Head of caudate nucleus (tissue), 42 donors: ENCODE measurements around the gene SOX2.

Source experiments
- DNase-seq, 42 donors: peaks; one replicate each; pipeline versions ENCODE4 v3.0.0 to v3.0.0-alpha.2; 2020 to 2021; ENCODE audit warnings: mixed read lengths in 7 of 42
- intact Hi-C: fragments of 100-400 bp; cut with DNase I; formaldehyde crosslinking; loops from one replicate; pipeline ENCODE4 v1.15.0; 2022

Gene SOX2

DNA sequence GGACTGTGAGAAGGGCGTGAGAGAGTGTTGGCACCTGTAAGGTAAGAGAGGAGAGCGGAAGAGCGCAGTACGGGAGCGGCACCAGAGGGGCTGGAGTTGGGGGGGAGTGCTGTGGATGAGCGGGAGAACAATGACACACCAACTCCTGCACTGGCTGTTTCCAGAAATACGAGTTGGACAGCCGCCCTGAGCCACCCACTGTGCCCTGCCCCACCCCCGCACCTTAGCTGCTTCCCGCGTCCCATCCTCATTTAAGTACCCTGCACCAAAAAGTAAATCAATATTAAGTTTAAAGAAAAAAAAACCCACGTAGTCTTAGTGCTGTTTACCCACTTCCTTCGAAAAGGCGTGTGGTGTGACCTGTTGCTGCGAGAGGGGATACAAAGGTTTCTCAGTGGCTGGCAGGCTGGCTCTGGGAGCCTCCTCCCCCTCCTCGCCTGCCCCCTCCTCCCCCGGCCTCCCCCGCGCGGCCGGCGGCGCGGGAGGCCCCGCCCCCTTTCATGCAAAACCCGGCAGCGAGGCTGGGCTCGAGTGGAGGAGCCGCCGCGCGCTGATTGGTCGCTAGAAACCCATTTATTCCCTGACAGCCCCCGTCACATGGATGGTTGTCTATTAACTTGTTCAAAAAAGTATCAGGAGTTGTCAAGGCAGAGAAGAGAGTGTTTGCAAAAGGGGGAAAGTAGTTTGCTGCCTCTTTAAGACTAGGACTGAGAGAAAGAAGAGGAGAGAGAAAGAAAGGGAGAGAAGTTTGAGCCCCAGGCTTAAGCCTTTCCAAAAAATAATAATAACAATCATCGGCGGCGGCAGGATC lies at the start of gene SOX2:
TSS of gene SOX2 (plus strand) at position 601 of the 811 bp plus-strand sequence. CDS start 436 bp downstream, outside the sequence.
- intact Hi-C loops, result loop anchor here (5.0 kb wide), 1 partner anchor 546 kb away; no protein-coding TSS in a partner anchor
- peak; percentile 84 to 97 (median 93) for DNase-seq

DNA sequence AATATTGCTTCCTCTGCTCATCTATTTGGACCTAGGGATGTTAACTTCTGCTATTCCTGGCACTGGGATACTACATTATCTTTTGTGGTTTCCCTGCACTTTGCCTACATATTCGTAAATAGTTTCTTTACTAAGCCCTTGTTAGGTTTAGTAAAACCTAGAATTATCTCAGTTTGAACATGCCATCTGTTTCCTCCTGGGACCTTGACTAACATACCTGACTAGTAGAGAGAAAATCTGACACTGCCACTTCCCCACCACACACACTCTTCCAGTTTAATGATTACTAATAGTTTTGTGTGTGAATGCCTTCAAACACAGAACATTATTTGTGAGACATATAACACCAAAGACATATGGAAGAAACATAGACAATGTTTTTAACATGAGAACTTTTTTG lies 28.2 kb upstream of the SOX2 start:
- no peak for DNase-seq
- intact Hi-C loops, result no loop called here

DNA sequence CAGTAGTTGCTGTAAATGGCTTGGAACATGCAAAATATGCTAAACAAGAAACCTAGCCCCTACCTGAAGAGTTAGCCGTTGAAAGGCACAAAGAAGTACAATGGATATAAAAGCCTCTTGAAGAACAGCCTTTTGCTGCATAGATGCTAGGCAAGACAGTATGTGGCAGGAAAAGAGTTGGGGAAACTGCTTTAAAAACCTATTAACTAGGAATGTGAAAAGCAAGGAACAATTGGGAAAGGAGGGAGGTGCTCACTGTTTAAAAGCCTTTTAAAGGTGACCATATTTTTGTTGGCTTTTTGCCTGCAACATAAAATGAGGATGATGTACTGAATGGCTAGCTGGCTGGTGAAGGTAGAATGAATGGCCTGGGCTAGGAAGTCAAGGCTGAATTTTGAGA lies 24.5 kb upstream of the SOX2 start:
- no peak for DNase-seq
- intact Hi-C loops, result no loop called here

DNA sequence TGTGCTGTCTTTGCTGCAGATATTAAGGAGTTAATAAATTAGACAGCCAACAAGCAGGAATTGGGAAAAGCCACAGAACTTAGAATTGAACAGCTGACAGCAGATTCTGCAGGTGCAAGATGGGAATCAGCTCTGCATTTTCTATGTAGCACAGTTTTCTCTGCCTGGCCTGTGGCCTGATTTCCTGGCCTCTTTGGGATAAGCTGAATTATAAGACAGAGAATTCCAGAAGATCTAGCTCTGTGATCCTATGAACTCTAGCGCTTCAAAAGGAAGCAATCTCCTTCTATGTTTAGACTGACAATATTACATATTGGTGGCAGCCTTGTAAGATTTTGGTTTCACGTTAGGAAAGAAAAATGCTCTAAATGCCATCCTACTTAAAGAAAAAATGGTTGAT lies 24.0 kb upstream of the SOX2 start:
- intact Hi-C loops, result no loop called here
- peak in 3 of 42 donors; percentile 37 to 63 (median 42) for DNase-seq

GRCh38 chr3:181689546-181689945 lies 22.2 kb upstream of the SOX2 start:
- DNase-seq, result peak in 18 of 42 donors; percentile 27 to 75 (median 53)
- intact Hi-C loops, result no loop called here

- intact Hi-C loops, result no loop called here
- no peak for DNase-seq
These were observed 21.0 kb upstream of the SOX2 start for GRCh38 chr3:181690769-181691168.

DNA sequence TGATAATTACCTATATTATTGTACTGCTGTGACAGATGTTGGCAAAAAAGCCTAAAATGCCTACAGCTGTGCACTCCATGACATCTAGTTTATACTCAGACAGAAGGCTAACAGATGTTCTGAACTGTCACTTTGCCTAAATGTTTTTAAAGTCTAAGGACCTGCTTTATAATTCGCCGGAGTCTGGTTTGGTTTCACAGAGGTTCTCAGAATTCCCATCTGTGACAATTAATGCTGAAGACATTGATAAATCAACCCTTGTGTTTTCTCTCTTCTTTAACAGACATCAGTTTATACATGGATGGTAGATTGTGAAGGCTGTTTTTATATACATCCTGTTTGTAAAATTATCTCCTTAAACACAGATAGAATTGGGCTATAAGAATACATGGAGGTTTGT lies 19.8 kb upstream of the SOX2 start:
- intact Hi-C loops, result no loop called here

DNA sequence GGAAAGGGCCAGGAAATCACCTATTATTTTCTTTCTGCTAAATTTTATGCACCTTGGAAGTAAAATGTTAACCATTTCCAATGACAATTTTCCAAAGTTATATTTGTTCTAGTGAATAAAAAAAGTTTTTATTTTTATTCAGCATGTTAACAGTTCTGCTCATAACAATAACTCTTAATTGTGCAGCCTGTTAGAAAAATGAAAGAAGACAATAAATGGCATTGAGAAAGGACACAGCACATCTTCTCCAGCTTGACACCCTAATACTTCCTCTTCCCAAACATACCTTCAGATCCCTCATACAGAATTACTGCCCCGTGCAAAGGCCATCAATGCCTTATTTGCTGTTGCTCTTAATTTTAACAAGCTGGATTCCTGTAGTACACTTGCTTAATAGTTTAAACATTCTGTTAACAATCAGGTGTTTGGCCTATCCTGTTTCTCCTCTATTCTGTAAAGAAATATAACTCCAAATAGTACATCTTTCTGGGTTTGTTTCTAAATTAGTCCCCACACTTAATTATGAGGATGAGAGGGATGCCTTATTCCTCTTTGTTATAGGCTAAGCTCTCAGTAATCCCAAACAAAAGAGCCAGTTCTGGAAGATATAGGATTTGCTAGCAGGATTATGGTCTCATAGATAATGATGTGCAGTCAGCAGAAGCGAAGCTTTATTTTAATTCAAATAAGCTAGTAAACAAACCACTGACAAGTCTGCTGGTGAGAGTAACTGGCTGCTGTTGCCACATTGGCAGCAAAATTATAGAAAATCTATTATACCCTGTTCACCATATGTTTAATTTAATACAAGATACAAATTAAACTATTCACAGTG lies 19.2 kb upstream of the SOX2 start:
- DNase-seq, result no peak
- intact Hi-C loops, result no loop called here

More for the DNA sequence above, 19.8 kb upstream of the SOX2 start:
- DNase-seq, result no peak

- intact Hi-C loops, result no loop called here
- DNase-seq, result no peak
These were observed 18.4 kb upstream of the SOX2 start for GRCh38 chr3:181693280-181693679.

GRCh38 chr3:181694805-181695660 lies 16.7 kb upstream of the SOX2 start:
- DNase-seq, result peak; percentile 57 to 92 (median 83)
- intact Hi-C loops, result loop anchor here (5.0 kb wide), 1 partner anchor 78 kb away; no protein-coding TSS in a partner anchor

GRCh38 chr3:181695661-181696491 lies 15.8 kb upstream of the SOX2 start:
- DNase-seq, result peak in 40 of 42 donors; percentile 35 to 89 (median 68)
- intact Hi-C loops, result loop anchor here (5.0 kb wide), 1 partner anchor 79 kb away; no protein-coding TSS in a partner anchor

GRCh38 chr3:181696626-181697230 lies 15.0 kb upstream of the SOX2 start:
- DNase-seq, result peak in 2 of 42 donors; percentile 42 to 58
- intact Hi-C loops, result loop anchor here (5.0 kb wide), 1 partner anchor 79 kb away; no protein-coding TSS in a partner anchor

DNA sequence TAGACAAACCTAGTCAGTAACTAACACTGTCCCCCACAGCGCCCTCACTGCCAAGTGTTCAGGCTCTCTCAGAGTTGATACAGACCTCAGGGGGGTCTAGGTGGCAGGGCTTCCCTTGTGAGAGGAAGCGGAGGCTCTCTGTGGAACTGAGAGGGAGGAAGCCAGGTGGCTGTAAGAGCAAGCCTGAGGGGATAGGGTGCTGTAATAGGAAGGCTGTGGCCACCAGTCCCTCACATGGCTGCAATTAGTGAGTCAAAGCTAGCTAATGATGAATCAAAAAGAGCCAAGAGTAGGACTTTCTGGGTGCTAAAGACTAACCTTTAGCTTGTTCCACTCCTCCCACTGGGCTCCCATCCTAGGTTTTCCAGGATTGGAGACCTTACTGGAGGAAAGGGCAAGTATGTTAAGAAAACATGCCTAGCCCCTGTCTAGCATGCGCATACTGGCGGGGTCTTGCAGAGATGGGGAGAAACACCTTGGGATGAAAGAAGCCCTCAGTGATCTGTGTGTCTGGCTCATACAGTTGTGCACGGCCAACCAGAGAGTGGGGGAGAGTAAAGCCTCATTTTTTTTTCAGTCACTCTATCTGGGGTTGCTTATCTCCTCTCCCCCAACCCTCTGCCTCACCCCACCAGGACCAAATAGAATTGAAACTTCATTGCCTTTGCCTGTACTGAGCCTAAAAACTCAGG lies 13.3 kb upstream of the SOX2 start:
- DNase-seq, result peak in 18 of 42 donors; percentile 20 to 71 (median 46)
- intact Hi-C loops, result loop anchor here (5.0 kb wide), 1 partner anchor 81 kb away; no protein-coding TSS in a partner anchor

DNA sequence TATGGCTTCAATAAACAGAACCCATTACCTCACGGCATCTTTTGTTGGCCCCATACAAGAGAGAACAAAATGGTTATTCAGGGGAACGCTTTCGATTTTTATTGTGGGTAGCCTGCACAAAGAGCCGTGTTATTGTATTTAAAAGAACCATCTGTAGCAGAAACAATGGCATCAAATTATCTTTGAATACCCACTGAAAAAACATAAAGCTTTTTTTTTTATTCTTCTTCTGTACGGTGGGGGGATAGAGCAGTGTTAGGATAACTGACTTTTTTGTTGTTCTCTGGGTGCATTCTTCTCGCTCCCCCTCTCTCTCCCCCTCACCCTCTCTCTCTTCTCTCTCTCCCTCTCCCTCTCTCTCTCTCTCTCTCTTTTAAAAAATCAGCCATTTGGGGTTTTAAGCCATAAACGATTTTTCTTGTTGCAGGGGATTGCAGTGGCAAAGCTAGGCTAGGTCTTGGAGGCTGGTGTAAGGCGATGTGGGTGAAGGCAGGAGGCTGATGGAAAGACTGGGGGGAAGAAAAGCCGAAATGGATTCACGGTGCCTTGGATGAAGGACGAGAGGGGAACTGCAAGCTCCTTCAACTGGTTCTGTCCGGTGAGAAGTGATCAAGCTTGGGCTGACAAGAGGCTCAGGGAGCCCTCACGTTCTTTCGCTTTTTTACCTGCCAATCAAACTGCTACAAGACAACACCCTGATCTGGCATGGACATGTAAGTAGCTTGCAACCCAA lies 12.4 kb upstream of the SOX2 start:
- DNase-seq, result peak in 29 of 42 donors; percentile 39 to 84 (median 60)
- intact Hi-C loops, result loop anchor here (5.0 kb wide), 1 partner anchor 82 kb away; no protein-coding TSS in a partner anchor

- intact Hi-C loops, result loop anchor here (5.0 kb wide), 4 partner anchors 138 to 917 kb away; no protein-coding TSS in a partner anchor
- DNase-seq, result peak; percentile 68 to 96 (median 88)
These were observed 11.3 kb upstream of the SOX2 start for GRCh38 chr3:181700168-181701087.
